ENCODE results near the gene ABCC2. TPM values are rescaled to one million over a fixed set of nuclear protein-coding genes. Genes with fewer than 3 reads are reported as not detected.
"Not testable (repeated sequence)": the region's sequence is repeated elsewhere in the genome, so short reads cannot be mapped to it uniquely, and the experiment has no call there.

Gene ABCC2
- total RNA-seq, 2 donors from 2014 or later: 2.1 to 3.3 TPM

DNA sequence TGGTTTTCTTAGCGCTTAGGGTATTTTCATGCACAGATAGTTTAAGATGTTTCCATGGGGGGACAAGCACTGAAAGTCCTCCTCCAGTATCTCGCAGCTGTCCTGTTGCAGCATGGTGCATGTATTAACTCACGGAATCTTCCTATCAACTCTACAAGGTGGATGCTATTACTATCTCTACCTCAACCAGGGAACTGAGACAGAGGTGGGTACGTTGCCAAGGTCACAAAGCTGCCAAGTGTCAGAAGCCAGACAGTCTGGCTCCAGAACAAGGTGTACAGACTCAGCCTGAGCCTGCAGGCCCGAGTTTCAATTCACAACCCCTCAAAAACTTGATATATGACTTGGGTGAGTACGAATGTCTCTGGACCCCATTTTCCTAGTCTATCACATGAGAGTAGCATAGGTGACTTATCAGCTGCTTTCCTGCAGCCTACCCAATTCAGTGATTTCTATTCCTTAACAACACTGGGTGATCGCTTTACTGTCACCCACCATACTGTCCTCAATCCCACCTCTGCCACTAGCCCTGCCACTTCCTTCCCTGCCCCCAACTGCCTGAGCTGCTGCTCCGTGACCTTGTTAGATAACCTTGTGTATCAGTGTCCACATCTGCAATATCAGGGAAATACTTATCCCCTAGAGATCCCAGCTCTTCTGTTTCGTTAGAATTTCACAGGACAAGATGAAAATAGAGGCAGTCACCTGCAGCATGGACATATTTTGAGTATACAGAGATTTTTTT, 92.1 kb downstream of the ABCC2 start:
- intact Hi-C loops (cut with DNase I): no loop called here
- DNase-seq (ENCODE audit: low spot score): no peak

DNA sequence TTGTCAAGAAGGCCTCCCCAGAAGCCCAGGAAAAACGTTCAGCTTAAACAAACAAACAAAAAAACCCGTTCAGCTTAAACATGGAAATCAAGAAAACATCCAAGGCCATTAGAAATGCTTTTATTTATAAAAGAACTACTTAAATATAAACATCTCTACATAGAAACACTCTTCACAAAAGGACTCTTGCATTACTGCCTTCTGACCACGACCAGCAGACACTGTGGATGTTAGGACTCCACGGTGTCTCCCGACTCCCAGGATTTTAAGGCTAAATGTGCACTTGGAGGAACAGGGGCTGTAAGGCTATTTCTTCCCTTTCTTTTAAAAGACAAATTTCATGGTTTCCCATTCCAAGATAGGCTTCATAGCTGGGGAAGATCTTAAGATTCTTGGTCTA, 93.0 kb downstream of the ABCC2 start:
- no peak for DNase-seq (ENCODE audit: low spot score)
- intact Hi-C loops (cut with DNase I): no loop called here

- intact Hi-C loops (cut with DNase I): no loop called here
- DNase-seq (ENCODE audit: low spot score): no peak
Measured at GRCh38 chr10:99880080-99880835, 97.8 kb downstream of the ABCC2 start.

- intact Hi-C loops (cut with DNase I): no loop called here
- no peak for DNase-seq (ENCODE audit: low spot score)
Measured at GRCh38 chr10:99881371-99881770, 98.9 kb downstream of the ABCC2 start.

GRCh38 chr10:99883523-99883922, 101.1 kb downstream of the ABCC2 start:
- intact Hi-C loops (cut with DNase I): no loop called here

DNA sequence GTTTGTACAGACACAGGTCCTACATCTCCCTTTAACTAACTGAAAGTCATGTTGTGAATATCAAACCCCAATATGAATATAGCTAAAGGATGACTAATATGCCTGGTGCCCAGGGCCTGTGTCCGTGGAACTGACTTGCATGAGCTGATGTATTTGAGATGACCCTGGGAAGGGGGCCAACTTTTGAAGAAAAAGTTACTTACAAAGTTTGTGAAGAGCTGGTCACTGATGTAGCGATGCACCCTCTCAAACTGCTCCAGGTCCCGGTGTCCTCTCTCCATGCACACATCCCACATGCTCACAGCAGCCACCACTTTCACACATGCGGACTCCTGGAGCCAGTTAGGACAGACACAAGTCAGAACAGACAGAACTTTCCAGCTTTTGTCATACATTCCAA, 106.2 kb downstream of the ABCC2 start:
- intact Hi-C loops (cut with DNase I): no loop called here
- no peak for DNase-seq (ENCODE audit: low spot score)

More at GRCh38 chr10:99883523-99883922, 101.1 kb downstream of the ABCC2 start:
- DNase-seq (ENCODE audit: low spot score): no peak

- intact Hi-C loops (cut with DNase I): no loop called here
- DNase-seq (ENCODE audit: low spot score): no peak
Measured at GRCh38 chr10:99894613-99895012, 112.2 kb downstream of the ABCC2 start.

GRCh38 chr10:99895066-99895465, 112.6 kb downstream of the ABCC2 start:
- DNase-seq (ENCODE audit: low spot score); intact Hi-C loops (cut with DNase I): not testable (repeated sequence)

- intact Hi-C loops (cut with DNase I): no loop called here
- DNase-seq (ENCODE audit: low spot score): no peak
Measured at GRCh38 chr10:99895867-99896266, 113.4 kb downstream of the ABCC2 start.

Other genes with a start within 250 kb of the ABCC2 start
- gene NKX2-3, start 249.7 kb upstream of the ABCC2 start, total RNA-seq: not detected
- gene SLC25A28, start 162.2 kb upstream of the ABCC2 start, total RNA-seq: 10 to 100 TPM; 42.2 to 44.3 TPM
- 10 to 100 TPM in 1 of 2 donors, 1 to 10 TPM in 1; 8.5 to 10.1 TPM for gene ENTPD7, start 123.1 kb upstream of the ABCC2 start, total RNA-seq
- 10 to 100 TPM; 17.6 to 24.3 TPM for gene COX15, start 50.5 kb upstream of the ABCC2 start, total RNA-seq
- 10 to 100 TPM; 22.6 to 25.7 TPM for gene CUTC, start 50.4 kb upstream of the ABCC2 start, total RNA-seq
- gene DNMBP, start 227.3 kb downstream of the ABCC2 start, total RNA-seq: 10 to 100 TPM; 13.1 to 15.5 TPM